Activated CD4-positive, alpha-beta T cell treated with anti-CD3 and anti-CD28 coated beads, Interleukin-2, amount 50 U/mL, for 24 hours (primary cell): ENCODE data around the gene HELZ.

Experiments used
- DNase-seq, 2 donors: peaks; one replicate each; pipeline ENCODE4 v3.0.0-alpha.2; 2020; ENCODE audit warnings: low read depth in 1 of 2, low spot score in 1 of 2

The HELZ gene

DNA sequence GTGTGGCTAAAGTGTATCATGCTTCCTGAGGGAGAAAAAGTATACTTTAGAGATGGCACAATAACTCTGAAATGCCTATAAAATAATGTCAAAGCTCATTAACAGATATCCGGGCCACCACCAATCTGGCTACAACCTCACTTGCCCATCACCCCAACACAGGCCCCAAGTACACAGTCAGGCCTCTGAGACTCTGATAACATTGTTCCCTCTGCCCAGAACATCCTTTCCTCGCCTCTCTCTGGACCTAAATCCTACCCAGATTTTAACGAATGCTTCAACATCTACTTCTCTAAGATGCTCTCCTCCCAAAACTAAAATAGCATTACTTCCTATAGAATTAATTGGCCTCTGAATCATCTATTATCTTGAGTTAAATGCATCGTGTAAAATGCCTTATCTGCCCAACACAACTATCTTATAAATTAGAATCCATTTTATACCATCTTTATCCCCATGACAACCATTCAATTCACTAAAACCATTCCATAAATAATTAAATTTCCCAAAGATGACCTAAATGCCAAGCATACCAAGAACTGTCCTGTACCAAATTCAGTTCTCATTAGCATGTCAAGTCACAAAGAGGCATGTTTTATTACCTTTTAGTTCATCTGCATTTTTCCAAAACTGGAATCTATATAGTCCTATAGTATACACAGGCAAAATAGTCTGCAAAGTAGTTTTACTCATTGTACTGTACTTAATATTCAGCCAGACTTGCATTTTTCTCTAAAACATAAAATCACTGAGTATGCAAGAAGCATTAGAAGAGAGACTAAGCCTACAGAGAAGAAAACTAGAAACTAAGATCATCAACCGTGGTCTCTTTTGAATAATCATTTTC, 15.7 kb downstream of the HELZ start:
- no peak for DNase-seq

- no peak for DNase-seq
Observed at GRCh38 chr17:67227488-67227887, 17.5 kb downstream of the HELZ start.

DNA sequence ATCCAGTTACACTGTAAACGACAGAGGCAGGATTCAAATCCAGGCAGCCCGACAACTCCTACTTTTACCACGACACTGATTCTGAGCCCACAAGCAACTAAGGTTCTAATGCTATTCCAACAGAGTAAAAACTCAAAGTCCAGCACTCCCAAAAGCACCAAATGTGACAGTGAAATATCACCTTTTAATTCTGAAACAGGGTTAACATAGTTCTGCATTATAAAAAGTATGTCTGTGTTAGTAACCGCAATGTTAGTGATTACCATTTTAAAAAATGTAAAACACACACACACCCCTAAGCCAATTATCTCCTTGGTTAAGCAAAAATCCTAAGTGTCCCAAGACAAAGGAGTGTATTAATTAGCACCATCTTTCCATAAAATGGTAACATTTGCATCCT, 19.7 kb downstream of the HELZ start:
- no peak for DNase-seq

DNA sequence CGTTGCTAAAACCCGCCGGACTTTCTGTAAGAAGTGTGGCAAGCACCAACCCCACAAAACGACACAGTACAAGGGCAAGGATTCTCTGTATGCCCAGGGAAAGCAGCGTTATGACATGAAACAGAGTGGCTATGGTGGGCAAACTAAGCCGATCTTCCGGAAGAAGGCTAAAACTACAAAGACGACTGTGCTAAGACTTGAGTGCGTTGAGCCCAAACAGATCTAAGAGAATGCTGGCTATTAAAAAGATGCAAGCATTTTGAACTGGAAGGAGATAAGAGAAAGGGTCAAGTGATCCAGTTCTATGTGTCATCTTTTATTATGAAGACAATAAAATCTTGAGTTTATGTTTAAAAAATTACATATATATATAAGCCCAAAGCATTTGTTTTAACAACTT, 20.3 kb downstream of the HELZ start:
- DNase-seq, result no peak

- no peak for DNase-seq
Observed at GRCh38 chr17:67223924-67224323, 21.1 kb downstream of the HELZ start.

DNA sequence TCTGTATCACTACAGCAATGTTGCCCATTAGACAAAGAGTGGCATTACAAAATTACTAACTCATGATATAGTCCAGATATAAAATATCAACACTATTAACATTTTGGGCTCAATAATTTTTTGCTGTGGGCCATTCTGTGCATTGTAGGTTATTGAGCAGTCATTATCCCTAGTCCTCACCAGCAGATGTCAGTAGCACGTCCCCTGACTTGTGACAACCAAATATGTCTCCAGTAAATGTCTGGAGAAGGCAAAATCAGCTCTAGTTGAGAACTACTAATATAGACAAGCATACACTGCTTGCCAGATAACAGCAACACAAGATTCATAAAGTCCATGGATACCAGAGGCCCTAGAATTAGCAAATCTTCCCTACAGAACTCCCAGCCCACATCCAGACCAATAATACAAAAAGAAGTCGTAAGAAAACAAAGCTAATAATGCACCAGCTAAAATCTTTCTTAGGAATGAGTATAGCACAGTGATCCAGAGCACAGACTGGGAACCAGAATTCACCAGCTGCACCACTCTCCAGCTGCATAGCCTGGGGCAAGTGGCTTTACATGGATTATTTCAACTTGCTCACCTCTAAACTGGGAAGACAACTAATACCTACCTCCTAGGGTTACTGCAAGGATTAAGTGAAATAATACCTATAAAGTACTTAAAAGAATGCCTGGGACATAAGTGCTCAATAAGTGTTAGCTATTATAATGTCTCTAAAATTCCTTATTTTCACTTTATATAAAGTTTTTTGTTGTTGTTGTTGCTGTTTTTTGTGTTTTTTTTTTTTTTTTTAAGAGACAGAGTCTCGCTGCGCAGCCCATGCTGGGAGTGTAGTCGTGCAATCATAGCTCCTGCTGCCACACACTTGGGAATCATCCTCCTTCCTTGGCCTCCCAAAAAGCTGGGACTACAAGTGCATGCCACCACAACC, 23.7 kb downstream of the HELZ start:
- no peak for DNase-seq

DNA sequence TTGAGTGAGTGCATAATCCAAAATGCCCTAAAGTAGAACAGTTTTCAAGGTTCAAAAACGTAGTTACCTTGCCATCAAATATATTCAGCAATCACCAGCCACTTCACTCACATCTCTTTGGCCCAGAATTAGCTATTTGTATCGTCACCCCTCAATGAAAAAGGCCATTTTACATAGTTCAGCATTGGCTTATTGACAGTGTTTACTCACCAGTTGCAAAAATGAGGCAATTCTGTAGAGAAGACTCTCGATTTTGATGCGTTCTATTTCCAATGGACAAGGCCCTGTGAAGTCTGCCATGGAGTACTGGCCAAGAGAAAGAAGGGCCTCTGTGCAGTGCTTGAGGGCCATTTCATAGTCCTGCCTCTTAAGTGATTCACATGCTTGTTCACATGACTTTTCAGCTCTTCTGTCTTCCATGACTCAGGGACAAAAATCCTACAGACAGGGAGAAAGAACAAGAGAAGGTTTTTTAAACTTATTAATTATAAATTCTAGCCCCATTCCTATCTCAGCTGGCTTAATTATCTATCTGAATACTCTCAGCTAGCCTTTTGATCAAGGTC, 26.5 kb downstream of the HELZ start:
- DNase-seq, result no peak

GRCh38 chr17:67217446-67217845, 27.6 kb downstream of the HELZ start:
- no peak for DNase-seq

DNA sequence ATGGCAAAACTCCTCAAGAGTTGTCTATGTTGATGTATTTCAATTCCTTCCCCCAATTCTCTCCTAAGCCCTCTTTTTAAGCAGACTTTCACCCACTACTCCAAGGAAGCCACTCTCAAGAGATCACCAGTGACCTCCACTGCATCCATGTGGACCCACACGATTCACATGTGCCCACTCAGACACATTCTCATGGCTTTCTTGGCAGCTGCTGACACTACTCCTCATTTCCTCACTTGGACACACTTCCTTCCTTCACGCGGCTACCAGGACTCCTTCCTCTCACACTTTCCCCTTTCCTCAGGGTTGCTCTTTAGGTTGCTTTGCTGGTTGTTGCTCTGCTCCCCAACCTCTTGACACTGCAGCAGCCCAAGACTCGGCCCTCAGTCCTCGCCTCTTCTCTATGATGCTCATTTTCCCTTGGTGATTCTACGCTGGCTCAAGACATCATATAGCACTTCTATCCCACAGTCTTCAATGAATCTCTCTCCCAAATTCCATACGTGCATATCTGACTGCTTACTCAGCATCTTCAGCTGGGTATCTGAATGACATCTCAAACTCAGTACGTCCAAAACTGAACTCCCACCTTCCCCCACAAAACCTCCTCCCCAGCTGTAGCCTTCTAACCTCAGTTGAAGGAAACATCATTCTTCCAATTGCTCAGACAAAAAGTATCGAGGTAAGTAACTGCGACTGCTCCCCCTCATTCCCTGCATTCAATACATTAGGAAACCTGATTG, 28.2 kb downstream of the HELZ start:
- DNase-seq, result no peak

DNA sequence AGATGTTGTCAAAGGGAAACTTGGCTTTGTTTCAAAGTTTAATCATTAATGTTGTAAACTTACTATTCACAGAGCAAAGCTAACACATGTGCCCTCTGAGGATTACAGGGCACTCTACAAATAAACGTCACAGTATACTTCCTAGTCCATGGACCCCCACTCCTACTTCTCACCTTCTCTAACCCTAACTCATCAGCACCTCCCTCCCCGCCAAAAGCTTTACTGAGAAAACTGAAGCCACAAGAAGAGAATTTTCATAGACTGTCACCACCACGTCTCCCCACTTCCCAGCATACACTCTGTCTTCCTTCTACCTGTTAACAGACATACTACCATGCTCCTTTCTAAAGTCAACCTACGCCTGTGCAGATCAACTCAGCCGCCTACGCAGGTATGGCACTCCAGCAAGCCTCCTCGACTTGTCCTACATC, 29.0 kb downstream of the HELZ start:
- no peak for DNase-seq

- no peak for DNase-seq
Observed at GRCh38 chr17:67212714-67213417, 32.1 kb downstream of the HELZ start.

DNA sequence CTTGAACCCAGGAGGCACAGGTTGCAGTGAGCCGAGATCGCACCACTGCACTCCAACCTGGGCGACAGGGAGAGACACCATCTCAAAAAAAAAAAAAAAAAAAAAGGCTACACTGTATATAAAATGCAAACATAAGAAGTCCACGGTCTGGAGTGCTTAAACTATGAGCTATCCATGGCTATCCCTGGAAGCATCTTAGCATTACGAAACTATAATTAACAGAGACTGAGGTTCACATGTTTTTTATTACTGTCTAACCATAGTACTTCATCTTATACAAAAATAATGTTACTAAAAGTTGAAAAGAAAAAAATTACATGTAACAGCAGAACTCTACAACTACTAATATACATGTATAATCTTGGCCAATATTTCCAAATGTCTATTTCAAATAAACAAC, 32.8 kb downstream of the HELZ start:
- DNase-seq, result no peak

- DNase-seq, result no peak
Observed at GRCh38 chr17:67211742-67212141, 33.3 kb downstream of the HELZ start.

GRCh38 chr17:67210915-67211314, 34.1 kb downstream of the HELZ start:
- no peak for DNase-seq

- no peak for DNase-seq
Observed at GRCh38 chr17:67208232-67208631, 36.8 kb downstream of the HELZ start.

DNA sequence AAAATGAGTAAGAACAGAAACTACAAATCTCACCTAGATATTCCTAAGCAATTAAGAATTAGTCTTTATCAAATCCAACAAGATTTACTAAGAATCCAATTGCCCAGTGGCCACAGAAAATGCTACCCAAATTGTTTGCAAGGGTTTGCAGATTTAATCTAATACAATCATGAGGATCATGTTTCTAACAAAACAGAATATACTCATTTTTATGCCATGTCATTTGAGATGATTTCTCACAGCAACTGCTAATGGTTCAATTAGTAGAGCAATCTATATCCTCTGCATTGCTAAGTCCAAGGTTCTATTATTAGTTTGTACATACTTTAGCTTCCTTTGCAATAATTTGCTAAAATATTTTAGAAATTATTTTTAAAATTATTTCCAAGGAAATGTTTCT, 41.2 kb downstream of the HELZ start:
- no peak for DNase-seq

DNA sequence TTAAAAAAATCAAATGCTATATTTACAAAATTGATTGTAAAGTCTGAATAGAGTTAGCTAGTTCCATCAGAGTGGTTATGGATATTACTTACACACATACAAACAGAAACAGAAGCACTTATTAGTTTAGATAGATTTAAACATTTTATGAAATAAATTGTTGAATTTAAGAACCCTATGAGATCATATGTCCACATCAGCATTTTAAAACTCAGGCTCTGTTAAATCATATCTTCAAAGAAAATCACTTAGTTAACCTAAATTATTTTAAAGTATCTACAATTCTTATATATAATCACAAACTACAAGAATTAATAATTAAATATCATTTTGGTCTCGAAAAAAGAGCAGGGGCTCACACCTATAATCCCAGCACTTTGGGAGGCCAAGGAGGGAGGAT, 42.5 kb downstream of the HELZ start:
- DNase-seq, result no peak

- DNase-seq, result no peak
Observed at GRCh38 chr17:67200727-67201301, 44.2 kb downstream of the HELZ start.

GRCh38 chr17:67198131-67198530, 46.9 kb downstream of the HELZ start:
- DNase-seq, result no peak

DNA sequence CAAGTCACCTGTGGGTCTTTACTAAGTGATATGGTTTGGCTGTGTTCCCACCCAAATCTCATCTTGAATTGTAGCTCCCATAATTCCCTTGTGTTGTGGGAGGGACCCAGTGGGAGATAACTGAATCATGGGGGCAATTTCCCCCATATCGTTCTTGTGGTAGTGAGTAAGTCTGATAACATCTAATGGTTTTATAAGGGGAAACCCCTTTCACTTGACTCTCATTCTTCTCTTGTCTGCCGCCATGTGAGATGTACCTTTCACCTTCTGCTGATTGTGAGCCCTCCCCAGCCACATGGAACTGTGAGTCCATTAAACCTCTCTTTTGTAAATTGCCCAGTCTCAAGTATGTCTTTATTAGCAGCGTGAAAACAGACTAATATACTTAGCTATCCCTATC, 48.0 kb downstream of the HELZ start:
- peak in 1 of 2 donors; percentile 10 for DNase-seq
